HepG2 (cell line): ENCODE data around the gene CBFA2T2. TPM values are rescaled to one million over a fixed set of nuclear protein-coding genes. Genes with fewer than 3 reads are reported as not detected.
A peak's percentile ranks its signal among the peaks of the same experiment; 100 is the strongest.

ENCODE experiments used
- BCL3 ChIP-seq: sonication (generic); formaldehyde crosslinking; IDR thresholded peaks from 2 replicates; pipeline ENCODE4 v1.5.1; 2020; ENCODE audit warnings: mild to moderate bottlenecking, missing genetic modification reagents, moderate library complexity
- BRCA1 ChIP-seq: sonication (generic); formaldehyde crosslinking; IDR thresholded peaks from 2 replicates; pipeline ENCODE4 v1.4.0; 2020; ENCODE audit warnings: missing genetic modification reagents
- CBFB ChIP-seq: sonication (generic); formaldehyde crosslinking; IDR thresholded peaks from 2 replicates; pipeline ENCODE4 v1.4.0; 2020; ENCODE audit warnings: missing genetic modification reagents
- CBX5 ChIP-seq: sonication (generic); formaldehyde crosslinking; IDR thresholded peaks from 2 replicates; pipeline ENCODE4 v1.4.0; 2020; ENCODE audit warnings: missing genetic modification reagents, borderline replicate concordance
- EHMT2 ChIP-seq: fragments of 200-600 bp; sonication (generic); IDR thresholded peaks from 2 replicates; pipeline ENCODE4 v1.7.0; 2017; ENCODE audit warnings: antibody characterized with exemption, low read depth, low read length, borderline replicate concordance
- ERF ChIP-seq: IDR thresholded peaks from 2 replicates; pipeline ENCODE4 v1.6.1; 2018; ENCODE audit warnings: missing biosample characterization, missing genetic modification reagents
- KLF9 ChIP-seq: IDR thresholded peaks from 2 replicates; pipeline ENCODE4 v1.6.1; 2016; ENCODE audit warnings: low read depth
- MAFF ChIP-seq: IDR thresholded peaks from 2 replicates; pipeline ENCODE4 v1.6.1; 2011; ENCODE audit warnings: low read depth, low read length, improper control_type of control experiment
- MYNN ChIP-seq: sonication (generic); formaldehyde crosslinking; IDR thresholded peaks from 2 replicates; pipeline ENCODE4 v1.4.0; 2020; ENCODE audit warnings: mild to moderate bottlenecking, low read depth, missing genetic modification reagents
- NFYB ChIP-seq: sonication (generic); formaldehyde crosslinking; IDR thresholded peaks from 2 replicates; pipeline ENCODE4 v1.4.0; 2020; ENCODE audit warnings: missing genetic modification reagents
- POLR2AphosphoS5 ChIP-seq: IDR thresholded peaks from 2 replicates; pipeline ENCODE4 v1.6.1; 2012; ENCODE audit warnings: low read depth, low read length
- PRMT3 ChIP-seq: sonication (generic); formaldehyde crosslinking; IDR thresholded peaks from 2 replicates; pipeline ENCODE4 v1.8.1; 2022; ENCODE audit warnings: low read depth, mild to moderate bottlenecking, moderate library complexity, missing genetic modification reagents, borderline replicate concordance
- SP5 ChIP-seq: IDR thresholded peaks from 2 replicates; pipeline ENCODE4 v1.6.1; 2016; ENCODE audit warnings: low read depth, borderline replicate concordance
- TMF1 ChIP-seq: sonication (generic); formaldehyde crosslinking; IDR thresholded peaks from 2 replicates; pipeline ENCODE4 v1.8.1; 2022; ENCODE audit warnings: low read depth, missing genetic modification reagents
- ZNF274 ChIP-seq: sonication (generic); formaldehyde crosslinking; IDR thresholded peaks from 2 replicates; pipeline ENCODE4 v1.5.1; 2020; ENCODE audit warnings: mild to moderate bottlenecking, missing genetic modification reagents
- ZNF407 ChIP-seq: sonication (generic); formaldehyde crosslinking; IDR thresholded peaks from one replicate; pipeline ENCODE4 v1.5.1; 2020; ENCODE audit warnings: mild to moderate bottlenecking, missing genetic modification reagents; ENCODE audit errors: not compliant biosample characterization
- ZNF501 ChIP-seq: sonication (generic); formaldehyde crosslinking; IDR thresholded peaks from 2 replicates; pipeline ENCODE4 v1.5.1; 2020; ENCODE audit warnings: mild to moderate bottlenecking, moderate library complexity, missing genetic modification reagents
- ZNF614 ChIP-seq: IDR thresholded peaks from 2 replicates; pipeline ENCODE4 v1.6.1; 2018; ENCODE audit warnings: missing biosample characterization, missing genetic modification reagents, inconsistent platforms, borderline replicate concordance
- ZNF773 ChIP-seq: sonication (generic); formaldehyde crosslinking; IDR thresholded peaks from 2 replicates; pipeline ENCODE4 v1.4.0; 2020; ENCODE audit warnings: missing genetic modification reagents, borderline replicate concordance
- ZNF792 ChIP-seq: IDR thresholded peaks from 2 replicates; pipeline ENCODE4 v1.6.1; 2016
- ZNF800 ChIP-seq: sonication (generic); formaldehyde crosslinking; IDR thresholded peaks from 2 replicates; pipeline ENCODE4 v1.4.0; 2020; ENCODE audit warnings: missing genetic modification reagents
- polyA plus RNA-seq, 8 experiments: library from polyadenylated mRNA; depleted of rRNA in 3 of 8; stranded (reverse) in 7 of 8; unstranded in 1 of 8; fragments of >200 nt; fragmentation: Illumina TruSeq in 4 of 8; extraction: Trizol in 4 of 8; gene quantifications; 2 replicates each; pipeline versions ENCODE4 v1.2.1 to v1.2.3, GENCODE V29; 2011 to 2016; ENCODE audit warnings: low read depth in 4 of 8, missing spikeins in 1 of 8, mixed read lengths in 1 of 8; ENCODE audit not compliant: insufficient read depth in 1 of 8
- total RNA-seq, 5 experiments: library from RNA; depleted of rRNA; stranded (reverse); fragments of >200 nt; fragmentation: Illumina TruSeq; extraction: Trizol; gene quantifications; 2 replicates each; pipeline ENCODE4 v1.2.3, GENCODE V29; 2016; ENCODE audit warnings: low read depth in 1 of 5

CBFA2T2 gene
- total and polyA plus RNA-seq, 2 of the 13 experiments (the other 11 are each of a cell fraction or from before 2014, with no cell fraction given) = 6.3 to 21.2 TPM

DNA sequence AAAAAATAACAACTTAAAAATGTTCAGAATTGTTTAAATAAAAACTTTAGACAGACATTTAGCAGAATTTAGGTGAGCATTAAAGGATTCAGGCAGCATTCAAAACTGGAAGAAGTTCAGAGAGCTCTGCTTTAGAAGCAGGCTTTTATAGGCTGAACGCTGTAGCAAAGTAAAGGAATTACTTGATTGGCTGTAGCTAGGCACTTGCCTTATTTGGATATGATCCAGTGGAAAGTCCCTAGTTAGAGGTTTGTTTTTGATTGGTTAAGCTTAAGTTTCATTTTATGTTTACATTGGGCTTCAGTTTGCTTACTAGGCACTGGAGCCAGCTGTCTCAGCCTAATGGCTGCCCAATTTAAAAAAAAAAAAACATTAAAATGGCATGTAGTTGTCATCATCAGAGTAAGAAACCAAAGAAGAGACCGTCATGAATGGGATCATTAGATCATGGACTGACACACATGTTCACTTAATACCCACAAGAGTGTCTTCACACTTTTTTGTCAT, 65.1 kb downstream of the CBFA2T2 start (continued):
- TF ChIP-seq ZNF407 (CRISPR knock-in tag) (no peak), BCL3 (CRISPR knock-in tag) (no peak), ZNF773 (CRISPR knock-in tag) (no peak), TMF1 (no peak), ZNF274 (CRISPR knock-in tag) (no peak), EHMT2 (peak; percentile 76), ZNF614 (CRISPR knock-in tag) (no peak), MYNN (CRISPR knock-in tag) (no peak), SP5 (CRISPR knock-in tag) (no peak), POLR2AphosphoS5 (peak; percentile 56), ZNF800 (CRISPR knock-in tag) (no peak), CBX5 (CRISPR knock-in tag) (no peak), NFYB (peak; percentile 75), PRMT3 (CRISPR knock-in tag) (no peak), KLF9 (CRISPR knock-in tag) (no peak), ZNF501 (no peak), MAFF (peak; percentile 89), ERF (CRISPR knock-in tag) (peak; percentile 34; the same call in 1 of the 2 replicates), ZNF792 (no peak), CBFB (CRISPR knock-in tag) (no peak), BRCA1 (CRISPR knock-in tag) (no peak)
